ENCODE results near the gene PDZD7.

The PDZD7 gene

DNA sequence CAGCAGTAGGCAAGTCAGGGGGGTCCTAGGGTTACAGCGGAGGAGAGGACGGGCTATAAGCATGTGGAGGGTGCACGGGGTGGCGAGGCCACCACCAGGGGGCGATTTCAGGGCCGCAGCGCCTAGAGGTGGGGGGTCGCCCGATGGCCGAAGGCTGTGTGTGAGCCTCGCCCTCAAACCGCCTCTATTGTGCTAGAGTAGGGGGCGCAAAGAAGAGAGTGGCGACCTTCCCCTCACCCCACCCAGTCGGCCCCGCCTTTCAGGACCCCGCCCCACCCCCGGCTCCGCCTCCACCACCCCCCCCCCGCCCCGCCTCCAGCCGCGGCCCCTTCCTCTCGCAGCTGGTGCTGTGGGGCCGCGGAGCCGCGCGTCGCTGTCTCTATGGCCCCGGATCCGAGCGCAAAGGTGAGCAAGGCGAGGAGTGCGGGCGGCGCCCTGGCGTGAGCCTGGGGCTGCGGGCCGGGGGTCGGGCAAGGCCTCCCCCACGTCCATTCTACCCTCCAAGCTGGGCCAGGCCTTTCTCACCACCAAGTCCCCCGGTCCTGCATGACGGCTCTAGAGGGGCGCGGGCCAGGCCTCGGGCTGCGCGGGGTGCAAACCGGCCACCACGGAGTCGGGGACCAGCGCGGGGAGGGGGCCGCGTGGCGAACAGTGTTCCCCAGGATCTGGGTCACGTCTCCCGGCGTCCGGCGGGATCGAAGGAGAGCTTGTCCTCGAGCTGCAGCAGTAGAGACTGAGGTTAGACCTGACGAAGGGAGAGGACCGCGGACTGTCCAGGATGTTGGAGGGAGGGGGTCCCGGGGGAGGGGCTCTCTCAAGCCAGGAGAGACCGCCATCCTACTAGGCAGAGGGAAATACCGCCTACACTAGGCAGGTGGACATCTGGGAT is 61.5 kb downstream of the PDZD7 start, which contains the start of gene SEMA4G:
Gene SEMA4G (plus strand): TSS at position 318 of the 889 bp plus-strand sequence. CDS start 3,409 bp downstream, outside the sequence.
- FAIRE-seq: no peak
- peak; percentile 57 for DNase-seq (ENCODE audit: insufficient read length, low spot score)

DNA sequence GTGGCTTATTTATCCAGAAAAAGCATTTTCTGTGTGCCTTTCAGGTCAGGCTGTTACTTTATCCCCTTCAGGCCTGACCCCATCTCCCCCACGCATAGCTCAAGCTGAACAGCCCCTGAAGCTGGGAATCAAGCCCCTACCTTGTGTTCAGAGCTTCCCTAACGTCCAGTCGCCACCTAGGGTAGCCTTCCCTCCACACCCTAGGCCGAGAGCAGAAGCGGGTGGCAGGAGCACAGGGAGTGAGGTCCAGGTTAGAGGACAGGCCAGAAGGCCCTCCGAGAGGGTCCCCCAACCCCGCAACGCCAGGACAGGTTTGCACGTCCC is 62.1 kb downstream of the PDZD7 start:
- no peak for DNase-seq (ENCODE audit: insufficient read length, low spot score)
- peak; percentile 18 for FAIRE-seq

DNA sequence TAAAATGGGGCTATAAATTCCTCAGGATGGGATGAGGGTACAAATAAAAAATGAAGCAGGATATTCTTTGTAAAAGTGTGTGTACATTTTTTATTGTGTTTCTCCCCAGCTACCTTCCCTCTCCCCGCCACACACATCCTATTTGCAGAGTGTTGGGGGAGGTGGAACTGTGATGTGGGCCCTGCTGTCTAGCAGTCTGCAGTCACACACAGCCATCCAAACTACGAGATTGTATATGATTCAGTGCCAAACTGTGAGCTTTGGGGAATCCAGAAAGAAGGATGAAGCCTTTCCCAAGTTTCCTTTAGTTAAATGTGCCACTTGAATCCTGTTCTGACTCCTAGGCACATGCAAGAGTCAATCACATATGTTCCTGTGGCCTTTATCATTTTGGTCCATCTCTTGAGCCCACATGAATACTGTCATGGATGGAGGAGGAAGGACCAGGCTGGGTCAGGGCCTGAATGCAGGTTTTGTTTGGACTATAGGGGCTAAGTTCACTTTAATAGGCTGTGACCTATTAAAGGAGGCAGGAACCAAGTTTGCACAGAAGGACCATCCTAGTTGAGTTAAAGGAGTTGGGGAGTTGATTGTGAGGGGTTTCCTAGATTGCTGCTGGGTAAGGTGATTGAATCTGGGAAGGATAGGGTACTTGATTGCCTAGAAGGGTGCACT is 62.7 kb downstream of the PDZD7 start:
- FAIRE-seq (no peak), DNase-seq (ENCODE audit: insufficient read length, low spot score) (no peak)

DNA sequence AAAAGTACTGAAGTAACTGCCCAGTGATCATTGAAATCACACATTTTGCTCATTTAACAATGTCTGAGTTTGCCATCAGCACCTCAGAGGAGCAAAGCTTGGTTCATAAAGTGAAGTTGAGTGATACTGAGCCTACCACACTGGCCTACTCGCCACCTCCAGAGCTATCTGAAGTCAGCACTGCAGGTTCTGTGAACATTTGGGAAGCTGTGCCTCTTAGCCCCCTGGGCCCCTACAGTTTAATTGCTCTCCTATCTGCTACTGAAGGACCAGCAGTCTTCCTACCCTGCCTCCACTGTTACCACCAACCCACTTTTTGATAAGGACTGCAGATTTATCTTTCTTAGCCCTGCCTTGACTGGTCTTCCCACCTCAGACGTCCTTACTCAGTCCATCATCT is 63.6 kb downstream of the PDZD7 start:
- no peak for FAIRE-seq
- no peak for DNase-seq (ENCODE audit: insufficient read length, low spot score)

DNA sequence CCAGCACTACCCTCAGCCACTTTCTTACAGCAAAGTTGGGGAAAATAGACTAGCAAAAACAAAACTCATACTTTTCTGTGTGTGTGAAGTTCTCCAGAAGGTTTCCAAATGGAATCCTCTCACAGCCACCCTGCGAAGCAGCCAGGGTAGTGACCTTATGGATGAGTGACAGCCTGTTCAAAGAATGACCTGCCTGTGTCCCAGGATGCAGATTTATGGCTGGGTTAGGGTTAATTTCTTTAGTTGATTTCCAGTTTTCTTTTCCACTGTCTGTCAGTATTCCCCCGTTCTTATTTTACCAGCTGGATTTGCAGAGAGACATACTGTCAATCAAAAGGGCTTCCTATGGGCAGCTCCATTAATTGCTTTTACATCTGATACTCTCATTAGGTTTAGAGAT is 64.0 kb downstream of the PDZD7 start:
- DNase-seq (ENCODE audit: insufficient read length, low spot score) (no peak), FAIRE-seq (no peak)

DNA sequence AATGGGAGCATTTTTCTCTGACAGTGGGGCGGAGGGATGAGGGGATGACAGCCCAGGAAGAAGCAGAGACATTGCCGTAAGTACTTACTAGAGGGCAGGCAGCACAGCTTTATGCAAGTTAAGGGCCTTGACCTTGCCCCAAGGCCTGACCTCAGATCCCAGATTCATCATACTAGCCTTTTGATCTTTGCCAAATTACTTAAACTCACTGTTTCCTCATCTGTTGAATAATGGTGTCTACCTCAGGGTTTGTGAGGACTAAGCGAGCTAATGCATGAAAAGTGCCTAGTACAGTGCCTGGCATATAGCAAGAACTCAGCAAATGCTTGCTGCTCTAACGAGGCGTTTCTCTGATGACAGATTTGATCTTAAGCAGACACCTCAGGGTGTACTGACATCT is 65.1 kb downstream of the PDZD7 start:
- DNase-seq (ENCODE audit: insufficient read length, low spot score): no peak
- FAIRE-seq: no peak

DNA sequence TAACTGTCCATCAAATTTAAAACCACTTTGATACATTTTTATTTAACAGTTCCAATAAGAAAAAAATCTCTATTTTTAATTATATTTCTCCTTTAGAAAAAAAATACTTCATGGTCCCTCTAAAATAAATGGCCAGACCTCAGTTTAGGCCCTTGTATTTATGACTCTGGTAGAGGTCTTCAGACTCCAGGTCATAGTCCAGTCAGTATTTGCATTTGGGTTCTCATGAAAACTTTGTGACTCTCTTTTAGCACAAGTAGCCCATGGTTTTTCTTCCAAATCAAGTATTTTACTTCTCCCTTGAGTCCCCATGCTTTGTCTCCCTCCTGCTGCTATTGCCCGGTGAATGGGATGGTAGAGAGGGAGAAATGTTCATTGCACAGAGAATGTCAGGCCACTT is 67.1 kb downstream of the PDZD7 start:
- DNase-seq (ENCODE audit: insufficient read length, low spot score): no peak
- FAIRE-seq: no peak

DNA sequence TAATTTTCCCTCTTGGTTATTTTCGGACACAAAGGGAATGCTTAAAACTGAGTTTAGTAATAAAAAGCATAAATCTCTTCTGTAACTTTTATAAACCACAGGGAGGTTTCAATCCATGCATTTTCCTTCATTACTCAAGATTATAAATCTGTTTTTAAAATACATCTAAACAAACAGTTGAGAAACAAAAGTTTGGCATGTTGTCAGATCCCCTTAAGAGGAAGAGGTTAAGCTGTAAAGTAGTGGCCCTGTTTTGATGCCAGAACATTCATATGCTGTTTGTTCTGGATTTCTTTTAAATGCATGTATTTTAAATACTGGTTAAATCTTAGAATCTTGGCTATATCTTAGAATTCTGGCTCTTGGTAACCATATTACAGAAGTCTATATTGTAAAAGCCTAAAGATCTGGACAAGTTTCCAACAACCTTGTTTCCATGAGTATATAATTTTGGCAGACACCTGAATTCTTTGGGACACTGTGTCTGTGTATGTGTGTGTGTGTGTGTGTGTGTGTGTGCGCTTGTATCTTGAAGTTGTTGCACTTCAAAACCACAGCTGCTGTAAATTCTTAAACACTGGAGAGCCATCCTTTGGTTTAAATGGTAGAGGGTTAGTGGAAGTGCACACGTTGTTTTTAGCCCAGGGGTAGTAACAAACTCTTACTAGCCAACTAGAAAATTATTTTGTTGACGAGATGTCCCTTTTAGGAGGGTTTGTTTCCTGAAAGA is 68.4 kb downstream of the PDZD7 start:
- no peak for DNase-seq (ENCODE audit: insufficient read length, low spot score)
- peak; percentile 59 for FAIRE-seq

DNA sequence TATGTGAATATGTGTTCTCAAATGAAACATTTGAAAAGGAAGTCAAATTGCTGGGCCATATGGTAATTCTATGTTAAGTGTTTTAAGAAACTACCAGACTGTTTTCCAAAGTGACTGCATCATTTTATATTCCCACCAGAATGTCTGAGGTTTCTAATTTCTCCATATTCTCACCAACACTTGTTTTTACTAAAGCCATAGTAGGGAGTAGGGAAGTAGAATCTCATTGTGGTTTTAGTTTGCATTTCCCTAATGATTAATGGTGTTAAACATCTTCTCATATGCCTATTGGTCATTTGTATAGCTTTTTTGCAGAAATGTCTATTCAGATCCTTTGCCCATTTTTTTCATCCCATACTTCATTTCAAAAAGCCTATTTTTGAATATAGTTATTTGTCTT is 70.7 kb downstream of the PDZD7 start:
- DNase-seq (ENCODE audit: insufficient read length, low spot score): no peak
- FAIRE-seq: peak; percentile 40
